ENCODE data around the gene NSD2.
"Not testable (repeated sequence)": the region's sequence is repeated elsewhere in the genome, so short reads cannot be mapped to it uniquely, and the experiment has no call there.

NSD2 gene

GRCh38 chr4:2006956-2007653 is 135.9 kb downstream of the NSD2 start:
- intact Hi-C loops (cut with DNase I), result no loop called here
- peak in 1 of 42 donors; percentile 8 for DNase-seq

DNA sequence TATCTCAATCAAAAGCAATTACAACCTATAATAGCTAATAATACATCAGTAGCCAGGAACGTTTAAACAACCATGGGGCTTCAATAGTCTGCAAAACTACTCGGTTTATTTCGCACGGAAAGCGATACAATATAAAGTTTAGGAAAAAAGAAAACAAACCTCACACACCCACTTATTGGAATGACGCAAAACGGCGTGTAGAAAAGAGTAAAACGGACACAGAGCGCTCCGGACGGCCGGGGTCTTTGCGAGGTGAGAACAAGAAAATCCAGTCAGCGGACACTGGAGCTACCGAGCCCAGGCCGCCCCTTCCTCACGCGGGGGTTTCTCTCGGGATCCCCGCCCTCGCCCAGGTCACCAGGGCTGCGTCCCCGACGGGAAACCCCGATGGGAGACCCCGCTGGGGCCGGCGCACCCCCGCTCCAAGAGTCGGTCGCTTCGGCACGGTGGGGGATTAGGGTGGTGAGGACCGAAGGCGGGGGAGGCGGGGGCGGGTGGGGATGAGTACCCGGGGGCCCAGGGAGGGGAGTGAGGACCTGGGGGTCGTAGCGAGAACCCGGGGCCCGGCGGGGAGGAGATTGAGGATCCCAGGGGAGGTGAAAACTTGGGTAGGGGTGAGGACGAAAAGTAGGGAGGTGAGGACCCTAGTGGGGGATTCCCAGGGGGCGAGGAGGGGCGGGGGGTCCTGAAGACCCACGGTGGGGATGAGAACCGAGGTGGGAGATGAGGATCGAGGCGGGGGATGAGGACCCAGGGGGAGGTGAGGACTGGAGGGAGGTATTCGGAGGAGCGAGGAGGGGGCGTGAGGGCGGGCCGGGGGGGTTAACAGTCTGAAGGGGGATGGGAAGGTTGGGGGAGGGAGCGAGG is 136.8 kb downstream of the NSD2 start:
- no peak for DNase-seq
- intact Hi-C loops (cut with DNase I), result no loop called here

DNA sequence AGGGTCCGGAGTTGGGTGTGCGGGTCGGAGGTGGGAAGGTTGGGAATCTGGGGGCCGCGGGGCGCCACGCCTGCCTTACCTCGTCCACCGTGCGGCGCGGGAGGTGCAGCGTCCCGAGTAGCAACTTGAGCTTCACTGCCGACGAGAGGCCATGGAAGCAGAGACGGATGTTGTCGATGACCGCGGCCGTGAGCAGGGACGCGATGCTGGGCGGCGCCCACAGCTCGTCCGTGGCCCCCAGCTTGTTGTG is 137.4 kb downstream of the NSD2 start:
- intact Hi-C loops (cut with DNase I), result no loop called here
- DNase-seq, result no peak

GRCh38 chr4:2008921-2009650 is 137.9 kb downstream of the NSD2 start, which contains the start of gene NELFA:
Gene NELFA (minus strand): TSS chr4:2008974. CDS start chr4:2008959, 15 bp downstream.
- intact Hi-C loops (cut with DNase I), result no loop called here
- DNase-seq, result peak; percentile 94 to 98 (median 97)

- intact Hi-C loops (cut with DNase I), result no loop called here
Measured at GRCh38 chr4:2009651-2010233, 138.5 kb downstream of the NSD2 start.

DNA sequence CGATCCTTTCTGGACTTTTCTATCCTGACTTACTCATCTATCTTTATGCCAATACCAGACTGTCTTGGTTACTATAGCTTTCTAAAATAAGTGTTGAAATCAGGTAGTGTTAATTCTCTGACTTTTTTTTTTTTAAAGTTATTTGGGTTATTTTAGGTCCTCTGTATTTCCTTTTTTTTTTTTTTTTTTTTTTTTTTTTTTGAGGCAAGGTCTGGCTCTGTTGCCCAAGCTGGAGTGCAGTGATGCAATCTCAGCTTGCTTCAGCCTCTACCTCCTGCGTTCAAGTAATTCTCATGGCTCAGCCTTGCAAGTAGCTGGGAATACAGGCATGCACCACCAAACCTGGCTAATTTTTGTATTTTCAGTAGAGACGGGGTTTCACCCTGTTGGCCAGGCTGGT is 140.4 kb downstream of the NSD2 start:
- intact Hi-C loops (cut with DNase I), result no loop called here
- DNase-seq, result no peak

More at GRCh38 chr4:2009651-2010233, 138.5 kb downstream of the NSD2 start:
- peak; percentile 16 to 78 (median 63) for DNase-seq

GRCh38 chr4:2015008-2015407 is 143.8 kb downstream of the NSD2 start:
- DNase-seq, result no peak
- intact Hi-C loops (cut with DNase I), result no loop called here

GRCh38 chr4:2021358-2022018 is 150.3 kb downstream of the NSD2 start:
- DNase-seq; intact Hi-C loops (cut with DNase I): not testable (repeated sequence)

DNA sequence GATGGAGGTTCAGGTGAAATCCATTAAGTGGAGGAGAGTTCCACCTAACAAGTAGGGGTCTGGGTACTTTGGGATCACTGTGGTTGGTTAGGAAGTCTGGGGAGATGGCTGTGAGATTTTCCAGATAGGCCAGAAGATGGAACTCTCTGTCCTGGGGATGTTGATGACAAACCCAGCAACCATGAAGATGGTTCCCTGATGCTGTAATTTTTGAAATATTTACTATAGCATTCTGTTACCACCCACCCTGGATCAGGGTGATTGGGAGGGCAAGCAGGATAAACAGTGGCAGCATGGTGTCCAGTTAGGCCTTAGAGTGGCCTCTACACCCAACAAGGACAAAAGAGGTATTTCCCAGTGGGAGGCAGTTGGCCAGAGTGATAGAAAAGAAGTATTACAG is 153.5 kb downstream of the NSD2 start:
- intact Hi-C loops (cut with DNase I), result no loop called here
- no peak for DNase-seq

DNA sequence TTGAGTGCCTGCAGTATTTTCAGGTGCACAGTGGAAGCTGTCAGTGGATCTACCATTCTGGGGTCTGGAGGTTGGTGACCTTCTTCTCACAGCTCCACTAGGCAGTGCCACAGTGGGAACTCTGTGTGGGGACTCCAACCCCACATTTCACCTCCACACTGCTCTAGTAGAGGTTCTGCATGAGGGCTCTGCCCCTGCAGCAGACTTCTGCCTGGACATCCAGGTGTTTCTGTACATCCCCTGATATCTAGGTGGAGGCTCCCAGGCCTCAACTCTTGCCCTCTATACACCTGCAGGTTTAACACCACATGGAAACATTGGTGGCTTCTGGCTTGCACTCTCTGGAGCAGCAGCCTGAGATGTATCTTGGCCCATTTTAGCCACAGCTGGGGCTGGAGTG is 154.6 kb downstream of the NSD2 start:
- intact Hi-C loops (cut with DNase I), result no loop called here
- no peak for DNase-seq

DNA sequence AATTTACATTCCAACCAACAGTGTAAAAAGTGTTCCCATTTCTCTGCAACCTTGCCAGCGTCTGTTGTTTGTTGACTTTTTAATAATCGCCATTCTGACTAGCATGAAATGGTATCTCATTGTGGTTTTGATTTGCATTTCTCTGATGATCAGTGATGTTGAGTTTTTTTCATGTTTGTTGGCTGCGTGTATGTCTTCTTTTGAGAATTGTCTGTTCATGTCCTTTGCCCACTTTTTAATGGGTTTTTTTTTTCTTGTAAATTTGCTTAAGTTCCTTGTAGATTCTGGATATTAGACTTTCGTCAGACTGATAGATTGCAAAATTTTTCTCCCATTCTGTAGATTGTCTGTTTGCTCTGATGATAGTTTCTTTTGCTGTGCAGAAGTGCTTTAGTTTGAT is 155.9 kb downstream of the NSD2 start:
- intact Hi-C loops (cut with DNase I), result not testable (repeated sequence)

GRCh38 chr4:2031161-2031560 is 160.0 kb downstream of the NSD2 start:
- intact Hi-C loops (cut with DNase I); DNase-seq: not testable (repeated sequence)

More for the DNA sequence above, 155.9 kb downstream of the NSD2 start:
- DNase-seq, result not testable (repeated sequence)
